K562 (cell line): ENCODE data around the gene DYRK1A. TPM values are rescaled to one million over a fixed set of nuclear protein-coding genes. Genes with fewer than 3 reads are reported as not detected.

ENCODE experiments used
- ARID1B ChIP-seq: fragments of 450-650 bp; IDR thresholded peaks from 2 replicates; pipeline ENCODE4 v1.6.1; 2016; ENCODE audit warnings: antibody characterized with exemption, mild to moderate bottlenecking, inconsistent platforms
- BACH1 ChIP-seq: fragments of 200-800 bp; sonication (Bioruptor generic); IDR thresholded peaks from 2 replicates; pipeline ENCODE4 v1.6.1; 2016; ENCODE audit warnings: missing genetic modification characterization, missing compliant biosample characterization
- BMI1 ChIP-seq: fragments of 150-350 bp; IDR thresholded peaks from 2 replicates; pipeline ENCODE4 v1.6.1; 2014; ENCODE audit warnings: low read length
- CTCFL ChIP-seq: IDR thresholded peaks from 2 replicates; pipeline ENCODE4 v1.6.1; 2011; ENCODE audit warnings: borderline replicate concordance, low read depth, mild to moderate bottlenecking, moderate library complexity, low read length; ENCODE audit not compliant: insufficient read depth, poor library complexity, severe bottlenecking
- E2F6 ChIP-seq, 2 experiments: IDR thresholded peaks; 2 replicates each; pipeline ENCODE4 v1.6.1; 2011; ENCODE audit warnings: borderline replicate concordance in 1 of 2, control low read depth in 1 of 2, low read depth in 1 of 2, low read length in 1 of 2, mild to moderate bottlenecking in 1 of 2, mixed read lengths in 1 of 2, moderate library complexity in 1 of 2; ENCODE audit not compliant: insufficient read depth in 1 of 2, insufficient read length in 1 of 2, poor library complexity in 1 of 2, severe bottlenecking in 1 of 2; ENCODE audit errors: extremely low read depth in 1 of 2
- ERF ChIP-seq: fragments of 450-650 bp; formaldehyde crosslinking; IDR thresholded peaks from 2 replicates; pipeline ENCODE4 v1.4.0; 2020; ENCODE audit warnings: mild to moderate bottlenecking, mixed read lengths
- ETV6 ChIP-seq, 3 experiments: fragments of 150-350 bp in 1 of 3; sonication (generic) in 1 of 3; formaldehyde crosslinking in 1 of 3; IDR thresholded peaks; 2 replicates each; pipeline versions ENCODE4 v1.6.1 to v1.8.0; 2014 to 2022; ENCODE audit warnings: borderline replicate concordance in 2 of 3, low read depth in 2 of 3, antibody characterized with exemption in 1 of 3, low read length in 1 of 3, mild to moderate bottlenecking in 1 of 3, missing genetic modification reagents in 1 of 3
- GABPB2 ChIP-seq: fragments of 250-450 bp; sonication (Bioruptor Pico); conservative IDR thresholded peaks from 2 replicates; pipeline ENCODE4 v1.5.1; 2021; ENCODE audit warnings: mild to moderate bottlenecking
- GTF2B ChIP-seq: IDR thresholded peaks from 2 replicates; pipeline ENCODE4 v1.6.1; 2011; ENCODE audit not compliant: insufficient read length; ENCODE audit errors: extremely low read depth
- HDAC1 ChIP-seq, 2 experiments: fragments of 450-650 bp; IDR thresholded peaks; 2 replicates each; pipeline ENCODE4 v1.6.1; 2016 to 2017; ENCODE audit warnings: inconsistent platforms in 1 of 2, mild to moderate bottlenecking in 1 of 2, moderate library complexity in 1 of 2
- ILF3 ChIP-seq: fragments of 450-650 bp; IDR thresholded peaks from 2 replicates; pipeline ENCODE4 v1.6.1; 2018; ENCODE audit warnings: antibody characterized with exemption, mild to moderate bottlenecking, moderate library complexity, borderline replicate concordance
- MCM3 ChIP-seq: fragments of 450-650 bp; IDR thresholded peaks from 2 replicates; pipeline ENCODE4 v1.6.1; 2016
- NBN ChIP-seq: fragments of 450-650 bp; IDR thresholded peaks from 2 replicates; pipeline ENCODE4 v1.6.1; 2016; ENCODE audit warnings: low read depth, mild to moderate bottlenecking
- NONO ChIP-seq, 2 experiments: fragments of 200-400 bp in 1 of 2; fragments of 450-650 bp in 1 of 2; formaldehyde crosslinking in 1 of 2; IDR thresholded peaks; 2 replicates each; pipeline ENCODE4 v1.6.1; 2017; ENCODE audit warnings: low read depth in 2 of 2, mild to moderate bottlenecking in 2 of 2, moderate library complexity in 2 of 2, low read length in 1 of 2
- POLR2B ChIP-seq: fragments of 450-650 bp; IDR thresholded peaks from 2 replicates; pipeline ENCODE4 v1.6.1; 2018; ENCODE audit warnings: low read depth; ENCODE audit not compliant: partially characterized antibody
- RBFOX2 ChIP-seq: fragments of 200-400 bp; formaldehyde crosslinking; IDR thresholded peaks from 2 replicates; pipeline ENCODE4 v1.6.1; 2017; ENCODE audit warnings: low read depth, mild to moderate bottlenecking, low read length, moderate library complexity
- SAFB ChIP-seq: fragments of 200-400 bp; formaldehyde crosslinking; IDR thresholded peaks from 2 replicates; pipeline ENCODE4 v1.6.1; 2017; ENCODE audit warnings: low read depth, low read length, borderline replicate concordance
- SREBF2 ChIP-seq: sonication (generic); formaldehyde crosslinking; IDR thresholded peaks from 2 replicates; pipeline ENCODE4 v1.4.0; 2020; ENCODE audit warnings: mild to moderate bottlenecking, missing genetic modification reagents
- TAF1 ChIP-seq: IDR thresholded peaks from 2 replicates; pipeline ENCODE4 v1.6.1; 2011; ENCODE audit warnings: mild to moderate bottlenecking, low read length, moderate library complexity; ENCODE audit not compliant: insufficient read depth, control insufficient read depth, severe bottlenecking; ENCODE audit errors: extremely low read depth
- TAF7 ChIP-seq: fragments of 450-650 bp; IDR thresholded peaks from 2 replicates; pipeline ENCODE4 v1.6.1; 2016; ENCODE audit warnings: missing genetic modification characterization, missing compliant biosample characterization
- TEAD2 ChIP-seq: fragments of 450-650 bp; IDR thresholded peaks from 2 replicates; pipeline ENCODE4 v1.6.1; 2016; ENCODE audit warnings: missing genetic modification characterization, control low read depth, missing compliant biosample characterization
- U2AF1 ChIP-seq: fragments of 200-400 bp; formaldehyde crosslinking; optimal IDR thresholded peaks from 2 replicates; pipeline ENCODE3; 2017; ENCODE audit warnings: mild to moderate bottlenecking, low read depth, low read length, moderate library complexity
- ZBED1 ChIP-seq: IDR thresholded peaks from 2 replicates; pipeline ENCODE4 v1.6.1; 2014
- ZNF3 ChIP-seq: fragments of 250-450 bp; sonication (Bioruptor Pico); IDR thresholded peaks from 2 replicates; pipeline ENCODE4 v1.5.0; 2021; ENCODE audit warnings: mild to moderate bottlenecking, moderate library complexity
- ZNF695 ChIP-seq: fragments of 450-650 bp; formaldehyde crosslinking; IDR thresholded peaks from 2 replicates; pipeline ENCODE4 v1.4.0; 2020; ENCODE audit warnings: mild to moderate bottlenecking, moderate library complexity
- ZNF778 ChIP-seq: fragments of 450-650 bp; formaldehyde crosslinking; IDR thresholded peaks from 2 replicates; pipeline ENCODE4 v1.4.0; 2020; ENCODE audit warnings: mild to moderate bottlenecking, moderate library complexity
- ZNF780A ChIP-seq: fragments of 250-450 bp; sonication (Bioruptor Pico); IDR thresholded peaks from 2 replicates; pipeline ENCODE4 v1.5.0; 2021; ENCODE audit warnings: mild to moderate bottlenecking
- polyA plus RNA-seq, 8 experiments: library from polyadenylated mRNA; depleted of rRNA in 4 of 8; stranded (reverse) in 5 of 8; unstranded in 3 of 8; fragments of >200 nt; fragmentation: Nextera tagmentation in 2 of 8; fragmentation: Illumina TruSeq in 1 of 8; extraction: Ambion mirVana in 2 of 8; extraction: Trizol in 1 of 8; gene quantifications; 2 replicates each; pipeline versions ENCODE4 v1.2.1 to v1.2.3, GENCODE V29; 2011 to 2014; ENCODE audit warnings: inconsistent platforms in 1 of 8, missing spikeins in 1 of 8
- total RNA-seq, 7 experiments: library from RNA; depleted of rRNA in 6 of 7; stranded (reverse); fragments of >200 nt in 6 of 7; fragmentation: Illumina TruSeq in 2 of 7; extraction: Trizol in 2 of 7; gene quantifications; 2 replicates each; pipeline versions ENCODE4 v1.2.1 to v1.2.3, GENCODE V29; 2011 to 2021; ENCODE audit warnings: low replicate concordance in 1 of 7

DYRK1A gene
- total and polyA plus RNA-seq, 9 of the 15 experiments (the other 6 are each of a cell fraction or from before 2014, with no cell fraction given), result 3.7 to 64.8 (median 42.3) TPM

- TF ChIP-seq NONO (IDR thresholded peaks at IDR 0.05; ENCODE audit: low read depth in 2 of 2, low read length in 1 of 2), result no peak
- TF ChIP-seq RBFOX2, result no peak
- TF ChIP-seq ZNF695, result no peak
- no peak for TF ChIP-seq ZNF780A (CRISPR knock-in tag)
- TF ChIP-seq U2AF1, result no peak
- no peak for TF ChIP-seq SREBF2 (CRISPR knock-in tag)
- no peak for TF ChIP-seq CTCFL
- no peak for TF ChIP-seq SAFB
- no peak for TF ChIP-seq TAF1
- TF ChIP-seq ILF3, result no peak
- TF ChIP-seq NBN, result 0 out of 2 replicates have a peak, but pooled peaks have one; percentile 40
- no peak for TF ChIP-seq MCM3
- TF ChIP-seq TEAD2 (tag), result no peak
- no peak for TF ChIP-seq ERF (CRISPR knock-in tag)
- TF ChIP-seq TAF7 (tag), result no peak
- TF ChIP-seq ZBED1, result no peak
- TF ChIP-seq E2F6 (IDR thresholded peaks at IDR 0.05; ENCODE audit: borderline replicate concordance in 1 of 2, extremely low read depth in 1 of 2, insufficient read depth in 1 of 2, insufficient read length in 1 of 2, low read depth in 1 of 2, low read length in 1 of 2, poor library complexity in 1 of 2, severe bottlenecking in 1 of 2), result peak in 1 of 2 experiments; percentile 27
- no peak for TF ChIP-seq BMI1
- TF ChIP-seq ZNF778 (CRISPR knock-in tag), result no peak
- peak in 1 of 2 experiments; percentile 82; a peak in 3 of 4 replicates for TF ChIP-seq HDAC1 (IDR thresholded peaks at IDR 0.05)
- peak; percentile 23 for TF ChIP-seq POLR2B
- peak; percentile 73 for TF ChIP-seq ARID1B
- TF ChIP-seq GABPB2, result no peak
- no peak for TF ChIP-seq BACH1
- TF ChIP-seq ZNF3, result no peak
- no peak for TF ChIP-seq GTF2B
- TF ChIP-seq ETV6 (IDR thresholded peaks at IDR 0.05; ENCODE audit: borderline replicate concordance in 1 of 2, low read depth in 2 of 2, low read length in 1 of 2), result no peak
- TF ChIP-seq ETV6 (CRISPR knock-in tag; IDR thresholded peaks at IDR 0.05; ENCODE audit: borderline replicate concordance), result no peak
Measured at GRCh38 chr21:37378700-37379139, 12.1 kb downstream of the DYRK1A start (continued).
